ENCODE measurements around the gene AKR1B15.
A peak's percentile ranks its signal among the peaks of the same experiment; 100 is the strongest.
"Not testable (repeated sequence)": the region's sequence is repeated elsewhere in the genome, so short reads cannot be mapped to it uniquely, and the experiment has no call there.

Gene AKR1B15

GRCh38 chr7:134532954-134533218 is 16.0 kb upstream of the AKR1B15 start:
- DNase-seq (ENCODE audit: low spot score): no peak

- DNase-seq (ENCODE audit: low spot score): no peak
These were observed 15.6 kb upstream of the AKR1B15 start for GRCh38 chr7:134533288-134533771.

- DNase-seq (ENCODE audit: low spot score): no peak
These were observed 14.3 kb upstream of the AKR1B15 start for GRCh38 chr7:134534633-134535032.

GRCh38 chr7:134535272-134535918 is 13.5 kb upstream of the AKR1B15 start:
- no peak for DNase-seq (ENCODE audit: low spot score)

GRCh38 chr7:134535919-134536299 is 13.0 kb upstream of the AKR1B15 start:
- DNase-seq (ENCODE audit: low spot score): no peak

DNA sequence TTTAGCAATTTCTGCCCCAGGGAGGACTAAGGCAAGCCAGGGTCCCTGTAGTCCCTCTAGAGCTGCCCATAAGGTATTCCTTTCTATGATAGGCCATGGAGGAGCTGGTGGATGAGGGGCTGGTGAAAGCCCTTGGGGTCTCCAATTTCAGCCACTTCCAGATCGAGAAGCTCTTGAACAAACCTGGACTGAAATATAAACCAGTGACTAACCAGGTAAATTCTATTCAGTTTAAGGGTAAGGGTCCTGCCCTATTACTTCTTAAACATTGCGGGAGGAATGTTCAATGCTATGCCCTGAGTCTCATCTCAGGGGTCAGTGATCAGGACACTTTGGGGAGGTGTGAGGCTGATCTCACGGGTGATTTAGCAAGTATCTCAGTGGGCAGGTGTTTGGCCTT is 12.4 kb upstream of the AKR1B15 start:
- DNase-seq (ENCODE audit: low spot score): not testable (repeated sequence)

DNA sequence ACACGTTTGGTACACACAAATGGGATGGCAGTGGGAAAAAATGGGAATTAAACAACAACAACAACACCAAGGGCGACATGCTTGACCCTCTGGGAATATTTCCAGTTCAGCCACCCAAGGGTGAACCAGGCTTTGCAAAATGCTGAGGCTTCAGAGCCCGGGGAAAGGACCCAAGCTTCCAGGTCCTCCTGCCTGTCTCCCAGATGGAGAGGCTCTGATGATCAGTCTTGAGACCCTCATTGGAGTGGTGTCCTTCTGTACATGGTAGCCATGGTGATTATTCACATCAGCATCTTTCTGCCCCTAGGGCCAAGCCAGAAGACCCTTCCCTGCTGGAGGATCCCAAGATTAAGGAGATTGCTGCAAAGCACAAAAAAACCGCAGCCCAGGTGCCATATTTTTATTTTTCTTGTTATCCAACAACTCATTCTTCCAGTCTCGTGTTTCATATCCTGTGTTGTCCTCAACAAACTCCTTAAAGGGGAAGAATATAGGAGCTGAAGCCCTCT is 11.6 kb upstream of the AKR1B15 start:
- not testable (repeated sequence) for DNase-seq (ENCODE audit: low spot score)

DNA sequence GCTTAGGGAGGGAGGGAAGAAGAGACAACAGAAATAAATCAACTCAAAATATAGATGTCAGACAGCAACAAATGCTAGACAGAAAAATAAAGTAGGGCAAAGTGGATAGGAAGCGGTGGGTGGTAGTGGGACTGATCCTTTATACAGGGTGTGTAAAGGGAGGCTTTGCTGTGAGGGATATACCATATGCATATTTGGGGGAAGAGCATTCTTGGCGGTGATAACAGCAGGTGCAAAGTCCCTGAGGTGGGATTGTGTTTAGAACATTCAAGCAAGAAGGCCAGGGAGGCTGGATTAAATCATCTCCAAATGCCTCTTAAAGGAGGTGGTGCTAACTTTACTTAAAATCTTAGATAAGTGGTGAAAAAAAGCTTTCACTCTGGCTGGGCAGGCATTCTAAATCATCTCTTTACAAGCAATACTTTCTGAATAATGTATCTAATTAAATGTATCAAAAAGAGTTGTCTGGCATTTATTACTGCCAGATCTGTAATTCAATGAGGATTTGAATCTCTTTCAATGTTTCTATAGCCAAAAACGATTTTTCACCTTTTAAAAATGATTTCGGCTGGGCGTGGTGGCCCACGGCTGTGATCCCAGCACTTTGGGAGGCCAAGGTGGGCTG is 9.4 kb upstream of the AKR1B15 start:
- DNase-seq (ENCODE audit: low spot score): no peak

DNA sequence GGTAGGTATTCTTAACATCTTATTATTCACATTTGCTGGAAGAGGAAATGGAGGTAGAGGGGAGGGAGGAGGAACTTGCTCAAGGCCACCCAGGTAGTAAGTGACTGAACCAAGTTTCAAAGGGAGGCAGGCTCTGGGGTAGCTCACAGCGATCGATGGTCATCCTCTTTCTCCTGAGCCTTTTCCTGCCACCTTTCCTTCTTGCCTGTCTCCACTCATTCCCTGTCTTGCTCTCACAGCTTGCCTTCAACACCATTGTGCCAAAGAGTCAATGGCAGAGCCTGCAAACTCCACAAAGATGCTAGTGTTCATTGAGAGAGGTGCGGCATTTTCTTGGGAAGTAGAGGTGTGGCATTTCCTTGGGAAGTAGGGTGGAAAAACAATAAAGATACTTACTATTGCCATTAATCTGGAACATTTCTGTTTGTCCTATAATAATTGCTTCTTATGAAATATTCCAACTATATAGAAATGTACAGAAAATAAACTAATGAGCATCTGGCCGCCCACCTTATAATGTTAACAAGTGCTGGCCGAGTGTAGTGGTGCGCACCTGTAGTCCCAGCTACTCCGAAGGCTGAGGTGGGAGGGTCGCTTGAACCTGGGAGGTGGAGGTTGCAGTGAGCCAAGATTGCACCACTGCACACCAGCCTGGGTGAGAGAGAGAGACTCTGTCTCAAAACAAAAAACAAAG is 7.3 kb upstream of the AKR1B15 start:
- DNase-seq (ENCODE audit: low spot score): not testable (repeated sequence)

DNA sequence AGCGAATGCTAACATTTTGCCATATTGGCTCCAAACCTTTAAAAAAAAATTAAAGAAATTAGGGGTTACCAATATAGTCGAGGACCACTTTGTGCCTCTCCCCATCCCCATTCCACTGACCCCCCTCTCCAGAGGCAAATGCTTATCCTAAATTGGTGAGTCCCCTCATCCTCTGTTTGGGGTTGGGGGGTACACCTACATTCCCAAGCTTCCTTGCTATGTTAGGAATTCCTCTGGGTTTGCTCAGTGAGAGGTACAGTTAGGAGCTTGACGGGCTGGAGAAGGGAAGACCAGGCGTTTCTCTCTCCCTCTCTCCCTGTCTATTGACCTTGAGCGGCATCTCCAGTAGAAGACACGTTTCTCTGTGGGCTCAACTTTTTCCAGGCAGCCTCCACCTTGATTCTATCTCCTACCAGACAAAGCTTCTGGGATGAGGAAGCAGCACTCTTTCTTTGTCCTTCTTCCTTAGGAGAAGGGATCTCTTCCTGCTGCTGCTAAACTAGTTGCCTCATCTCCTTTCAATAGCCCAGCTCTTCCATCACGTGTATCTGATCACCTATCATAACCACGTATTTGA is 6.6 kb upstream of the AKR1B15 start:
- DNase-seq (ENCODE audit: low spot score): no peak

DNA sequence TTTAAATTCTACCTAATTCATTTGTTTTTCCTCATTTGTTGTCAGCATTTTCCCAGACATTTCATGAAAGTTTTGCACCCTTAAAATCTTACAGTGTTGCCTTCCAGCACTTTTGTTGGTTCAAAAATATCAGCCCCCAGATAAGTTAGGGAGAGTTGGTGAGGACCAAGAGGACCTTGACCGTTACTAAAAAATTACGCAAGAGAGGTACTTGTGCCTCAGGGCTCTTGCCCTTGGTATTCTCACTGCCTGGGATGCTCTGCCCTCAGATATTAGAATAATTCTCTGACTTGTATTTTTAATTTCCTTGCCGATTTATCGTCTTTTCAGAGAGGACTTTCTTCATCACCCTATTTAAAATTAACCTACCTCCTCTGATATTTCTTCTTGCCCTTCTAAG is 3.5 kb upstream of the AKR1B15 start:
- DNase-seq (ENCODE audit: low spot score): no peak

GRCh38 chr7:134545918-134546317 is 3.0 kb upstream of the AKR1B15 start:
- DNase-seq (ENCODE audit: low spot score): no peak

GRCh38 chr7:134546955-134547354 is 2.0 kb upstream of the AKR1B15 start:
- no peak for DNase-seq (ENCODE audit: low spot score)

DNA sequence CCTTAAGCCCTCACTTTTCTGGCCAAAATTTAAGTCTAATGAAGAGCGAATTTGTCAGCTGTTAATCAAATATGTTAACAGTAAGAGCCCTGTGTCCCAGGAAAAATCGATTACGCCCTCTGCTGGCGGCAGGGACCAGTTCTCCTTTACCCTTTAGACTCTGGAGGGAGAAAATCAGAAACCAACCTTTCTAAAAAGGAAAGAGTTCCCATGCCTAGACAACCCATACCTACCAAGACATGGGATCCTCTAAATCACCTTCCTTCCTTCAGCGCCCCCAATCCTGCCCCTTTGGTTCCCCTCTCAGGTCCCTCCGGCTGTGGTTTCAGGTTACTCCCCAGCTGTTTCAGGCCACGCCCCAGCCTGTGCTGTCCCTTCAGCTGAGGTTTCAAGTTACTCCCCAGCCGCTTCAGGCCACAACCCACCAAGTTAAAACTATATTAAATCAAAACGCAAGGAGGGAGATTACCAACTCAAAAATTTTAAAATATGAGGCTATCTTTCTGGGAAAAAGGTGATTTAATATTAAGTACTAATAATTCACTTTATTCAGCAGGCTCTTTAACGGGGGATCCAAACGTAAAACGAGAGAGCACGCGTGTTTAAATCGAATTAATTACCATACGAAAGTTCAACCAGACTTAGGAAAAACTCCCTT is 1.4 kb upstream of the AKR1B15 start:
- peak; percentile 67 for DNase-seq (ENCODE audit: low spot score)

DNA sequence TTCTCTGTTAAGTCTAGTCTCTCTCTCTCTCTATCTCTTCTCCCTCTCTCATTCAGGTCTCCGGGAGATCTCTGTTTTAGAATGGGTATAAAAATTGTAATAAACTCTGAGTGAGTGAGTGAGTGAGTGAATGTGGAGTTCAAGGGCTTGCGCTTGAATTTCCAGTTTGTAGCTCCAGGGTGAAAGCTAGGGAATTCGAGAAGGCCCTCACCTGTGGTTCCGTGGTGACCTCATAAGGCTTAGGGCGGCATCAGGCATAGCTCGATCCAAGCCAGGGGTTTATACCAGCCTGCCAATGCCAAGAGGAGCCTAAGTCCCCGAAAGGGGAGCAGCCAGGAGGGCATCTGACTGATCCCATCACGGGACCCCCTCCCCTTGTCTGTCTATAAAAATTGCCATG is 456 bp downstream of the AKR1B15 start:
- no peak for DNase-seq (ENCODE audit: low spot score)

DNA sequence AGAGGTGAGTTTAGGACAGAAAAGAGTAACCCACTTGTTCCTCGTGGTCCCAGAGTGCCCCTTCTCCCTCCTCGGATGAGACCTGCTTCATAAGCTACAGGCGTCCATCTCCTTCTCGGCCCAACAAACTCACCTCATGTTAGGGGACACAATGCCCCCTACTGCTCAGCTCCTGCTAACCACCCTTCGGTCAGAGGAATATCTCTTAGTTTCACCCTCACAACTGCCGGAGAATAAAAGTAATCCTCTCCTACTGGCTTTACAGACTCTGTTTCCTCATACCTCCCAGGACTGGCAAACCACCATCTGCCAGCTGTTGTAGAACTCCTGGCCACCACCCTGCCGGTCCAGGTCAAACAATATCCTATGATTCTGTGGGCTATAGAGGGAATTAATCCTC is 3.2 kb downstream of the AKR1B15 start:
- DNase-seq (ENCODE audit: low spot score): no peak

DNA sequence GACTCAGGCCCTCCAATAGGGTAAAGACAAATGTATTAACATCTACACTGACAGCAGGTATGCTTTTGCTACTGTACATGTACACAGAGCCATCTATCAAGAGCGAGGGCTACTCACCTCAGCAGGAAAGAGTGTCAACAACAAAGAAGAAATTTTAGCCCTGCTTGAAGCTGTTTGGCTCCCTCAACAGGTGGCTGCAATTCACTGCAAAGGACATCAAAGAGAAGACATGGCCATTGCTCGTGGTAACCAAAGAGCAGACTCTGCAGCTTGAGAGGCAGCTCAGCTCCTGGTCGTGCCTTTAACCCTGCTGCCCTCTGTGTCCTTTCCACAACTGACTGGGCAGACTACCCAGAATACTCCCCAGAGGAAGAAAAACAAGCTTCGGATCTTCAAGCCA is 5.1 kb downstream of the AKR1B15 start:
- DNase-seq (ENCODE audit: low spot score): no peak

- DNase-seq (ENCODE audit: low spot score): no peak
These were observed 5.6 kb downstream of the AKR1B15 start for GRCh38 chr7:134554417-134554966.

GRCh38 chr7:134557391-134557790 is 8.5 kb downstream of the AKR1B15 start:
- DNase-seq (ENCODE audit: low spot score): no peak

DNA sequence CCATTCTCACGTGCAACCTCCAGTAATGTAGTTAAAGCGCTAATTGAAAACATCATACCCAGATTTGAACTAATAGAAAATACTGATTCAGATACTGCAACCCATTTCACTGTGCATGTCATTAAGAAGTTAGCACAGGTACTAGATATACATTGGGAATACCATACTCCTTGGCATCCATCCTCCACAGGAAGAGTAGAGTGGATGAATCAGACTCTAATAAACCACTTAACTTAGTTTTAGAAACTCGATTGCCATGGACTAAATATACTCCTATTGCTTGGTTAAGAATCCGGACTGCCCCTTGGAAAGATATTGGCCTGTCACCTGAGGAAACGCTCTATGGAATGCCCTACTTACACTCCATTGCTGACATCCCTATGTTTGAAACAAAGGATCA is 9.5 kb downstream of the AKR1B15 start:
- DNase-seq (ENCODE audit: low spot score): no peak

DNA sequence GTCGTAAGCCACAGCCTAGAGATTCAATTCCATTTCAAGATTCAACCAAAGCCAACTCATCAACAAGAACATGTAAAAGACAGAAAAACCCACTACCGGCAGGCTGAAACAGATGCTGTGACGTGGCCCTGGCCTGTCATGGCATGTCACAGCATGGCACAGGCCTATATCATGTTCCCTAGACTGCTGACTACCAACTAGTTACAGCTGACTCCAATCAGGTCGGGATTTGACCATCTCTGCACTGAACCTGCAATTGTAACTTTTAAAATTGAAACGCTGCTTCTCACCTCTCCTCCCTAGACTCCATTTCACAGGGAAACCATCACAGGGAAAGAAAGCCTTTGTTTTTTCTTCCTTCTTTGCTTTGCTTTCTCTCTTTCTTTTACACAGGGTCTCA is 12.7 kb downstream of the AKR1B15 start:
- not testable (repeated sequence) for DNase-seq (ENCODE audit: low spot score)

DNA sequence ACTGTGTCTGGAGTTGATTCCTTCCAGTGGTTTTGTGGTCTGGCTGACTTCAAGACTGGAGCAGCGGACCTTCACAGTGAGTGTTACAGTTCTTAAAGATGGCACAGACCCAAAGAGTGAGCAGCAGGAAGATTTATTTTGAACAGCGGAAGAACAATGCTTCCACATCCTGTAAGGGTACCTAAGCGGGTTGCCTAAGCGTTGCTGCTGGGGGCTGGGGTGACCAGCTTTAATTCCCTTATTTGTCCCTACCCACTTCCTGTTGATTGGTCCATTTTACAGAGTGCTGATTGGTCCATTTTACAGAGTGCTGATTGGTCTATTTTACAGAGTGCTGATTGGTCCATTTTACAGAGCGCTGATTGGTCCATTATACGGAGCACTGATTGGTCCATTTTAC is 13.2 kb downstream of the AKR1B15 start:
- DNase-seq (ENCODE audit: low spot score): no peak

Measured in globus pallidus (tissue), 1 donor.